ENCODE results near the gene CST6. TPM values are rescaled to one million over a fixed set of nuclear protein-coding genes. Genes with fewer than 3 reads are reported as not detected.

The CST6 gene
- total and polyA plus RNA-seq, 4 donors: not detected

Other genes with a start within 250 kb of the CST6 start
- 10 to 100 TPM in 1 of 2 donors, 1 to 10 TPM in 1; 4.7 to 10.8 TPM for gene AP5B1, start 231.0 kb upstream of the CST6 start, total RNA-seq
- 1 to 10 TPM; 2.0 to 5.2 TPM for gene AP5B1, start 231.0 kb upstream of the CST6 start, polyA plus RNA-seq
- gene OVOL1, start 224.9 kb upstream of the CST6 start, total RNA-seq: under 1 TPM in 1 of 2 donors, not detected in 1; 0.05 TPM
- gene OVOL1, start 224.9 kb upstream of the CST6 start, polyA plus RNA-seq: not detected
- gene SNX32, start 178.0 kb upstream of the CST6 start, total RNA-seq: under 1 TPM; under 0.01 to 0.09 TPM
- gene SNX32, start 178.0 kb upstream of the CST6 start, polyA plus RNA-seq: under 1 TPM; 0.02 to 0.38 TPM
- gene CFL1, start 153.8 kb upstream of the CST6 start, total RNA-seq: 100 to 1,000 TPM; 184 to 186 TPM
- gene CFL1, start 153.8 kb upstream of the CST6 start, polyA plus RNA-seq: 100 to 1,000 TPM; 377 to 498 TPM
- gene MUS81, start 151.6 kb upstream of the CST6 start, total RNA-seq: 10 to 100 TPM; 20.2 to 24.7 TPM
- 10 to 100 TPM; 11.0 to 12.9 TPM for gene MUS81, start 151.6 kb upstream of the CST6 start, polyA plus RNA-seq
- 1 to 10 TPM; 5.0 to 5.2 TPM for gene EFEMP2, start 139.2 kb upstream of the CST6 start, total RNA-seq
- 10 to 100 TPM in 1 of 2 donors, 1 to 10 TPM in 1; 5.5 to 10.7 TPM for gene EFEMP2, start 139.2 kb upstream of the CST6 start, polyA plus RNA-seq
- 1 to 10 TPM; 1.3 to 2.9 TPM for gene CTSW, start 132.2 kb upstream of the CST6 start, total RNA-seq
- 1 to 10 TPM; 2.0 to 2.2 TPM for gene CTSW, start 132.2 kb upstream of the CST6 start, polyA plus RNA-seq
- 10 to 100 TPM; 23.7 to 45.4 TPM for gene FIBP, start 123.5 kb upstream of the CST6 start, total RNA-seq
- 10 to 100 TPM; 27.2 to 30.9 TPM for gene FIBP, start 123.5 kb upstream of the CST6 start, polyA plus RNA-seq
- 1 to 10 TPM; 6.8 to 7.0 TPM for gene CCDC85B, start 121.3 kb upstream of the CST6 start, total RNA-seq
- 10 to 100 TPM in 1 of 2 donors, 1 to 10 TPM in 1; 4.3 to 12.6 TPM for gene CCDC85B, start 121.3 kb upstream of the CST6 start, polyA plus RNA-seq
- under 1 TPM in 1 of 2 donors, not detected in 1; 0.17 TPM for gene FOSL1, start 111.6 kb upstream of the CST6 start, total RNA-seq
- gene FOSL1, start 111.6 kb upstream of the CST6 start, polyA plus RNA-seq: under 1 TPM in 1 of 2 donors, not detected in 1; 0.20 TPM
- gene C11orf68, start 92.9 kb upstream of the CST6 start, total RNA-seq: 1 to 10 TPM; 4.4 to 9.9 TPM
- gene C11orf68, start 92.9 kb upstream of the CST6 start, polyA plus RNA-seq: 10 to 100 TPM; 12.6 to 15.4 TPM
- gene DRAP1, start 92.6 kb upstream of the CST6 start, total RNA-seq: 10 to 100 TPM; 18.1 to 47.2 TPM
- 10 to 100 TPM; 37.3 to 57.3 TPM for gene DRAP1, start 92.6 kb upstream of the CST6 start, polyA plus RNA-seq
- gene TSGA10IP, start 66.5 kb upstream of the CST6 start, total RNA-seq: not detected
- under 1 TPM in 1 of 2 donors, not detected in 1; 0.02 TPM for gene TSGA10IP, start 66.5 kb upstream of the CST6 start, polyA plus RNA-seq
- gene SART1, start 50.3 kb upstream of the CST6 start, total RNA-seq: 10 to 100 TPM; 15.1 to 24.3 TPM
- 10 to 100 TPM; 13.6 to 15.1 TPM for gene SART1, start 50.3 kb upstream of the CST6 start, polyA plus RNA-seq
- 10 to 100 TPM; 15.9 to 18.2 TPM for gene EIF1AD, start 9.9 kb upstream of the CST6 start, total RNA-seq
- 10 to 100 TPM in 1 of 2 donors, 1 to 10 TPM in 1; 6.3 to 12.6 TPM for gene EIF1AD, start 9.9 kb upstream of the CST6 start, polyA plus RNA-seq
- 10 to 100 TPM; 10.7 to 11.1 TPM for gene BANF1, start 9.5 kb upstream of the CST6 start, total RNA-seq
- gene BANF1, start 9.5 kb upstream of the CST6 start, polyA plus RNA-seq: 10 to 100 TPM; 83.0 to 100.0 TPM
- gene CATSPER1, start 14.5 kb downstream of the CST6 start, total RNA-seq: under 1 TPM in 1 of 2 donors, not detected in 1; 0.17 TPM
- not detected for gene CATSPER1, start 14.5 kb downstream of the CST6 start, polyA plus RNA-seq
- gene GAL3ST3, start 37.2 kb downstream of the CST6 start, total RNA-seq: not detected
- not detected for gene GAL3ST3, start 37.2 kb downstream of the CST6 start, polyA plus RNA-seq
- 10 to 100 TPM; 55.7 to 67.6 TPM for gene SF3B2, start 40.4 kb downstream of the CST6 start, total RNA-seq
- 10 to 100 TPM; 50.5 to 58.7 TPM for gene SF3B2, start 40.4 kb downstream of the CST6 start, polyA plus RNA-seq
- gene PACS1, start 58.3 kb downstream of the CST6 start, total RNA-seq: 1 to 10 TPM; 7.1 to 9.1 TPM
- gene PACS1, start 58.3 kb downstream of the CST6 start, polyA plus RNA-seq: 1 to 10 TPM; 2.7 to 7.6 TPM
- gene KLC2, start 245.7 kb downstream of the CST6 start, total RNA-seq: 1 to 10 TPM; 2.3 to 5.1 TPM
- gene KLC2, start 245.7 kb downstream of the CST6 start, polyA plus RNA-seq: 1 to 10 TPM; 1.8 to 4.5 TPM

All from liver (tissue), 4 donors.